Stimulated activated CD8-positive, alpha-beta memory T cell treated with anti-CD3 and anti-CD28 coated beads, Interleukin-15, amount 100 ng/mL, for 1 hour (primary cell): Measurements from ENCODE around the gene MRPL21.

ENCODE experiments used
- DNase-seq: peaks from one replicate; pipeline ENCODE4 v3.0.0-alpha.2; 2020; ENCODE audit warnings: low read depth

MRPL21 gene

GRCh38 chr11:68903288-68904247, at the start of gene MRPL21, which contains the start of gene IGHMBP2:
TSS of gene MRPL21 (minus strand) at chr11:68903832. CDS start at chr11:68903810, 22 bp downstream.
TSS of gene IGHMBP2 (plus strand) at chr11:68903891. CDS start at chr11:68903953, 62 bp downstream.
- peak; percentile 75 for DNase-seq

GRCh38 chr11:68950762-68951161, 47.1 kb upstream of the MRPL21 start:
- DNase-seq: no peak

GRCh38 chr11:68950270-68950669, 46.6 kb upstream of the MRPL21 start:
- DNase-seq: no peak

- DNase-seq: no peak
These were observed 45.3 kb upstream of the MRPL21 start for GRCh38 chr11:68948935-68949334.

GRCh38 chr11:68948496-68948895, 44.9 kb upstream of the MRPL21 start:
- no peak for DNase-seq

GRCh38 chr11:68947151-68947550, 43.5 kb upstream of the MRPL21 start:
- DNase-seq: no peak

GRCh38 chr11:68946416-68947090, 42.9 kb upstream of the MRPL21 start:
- DNase-seq: no peak

GRCh38 chr11:68942751-68943271, 39.2 kb upstream of the MRPL21 start:
- no peak for DNase-seq

- no peak for DNase-seq
These were observed 38.5 kb upstream of the MRPL21 start for GRCh38 chr11:68942095-68942620.

- no peak for DNase-seq
These were observed 37.9 kb upstream of the MRPL21 start for GRCh38 chr11:68941324-68942094.

- DNase-seq: no peak
These were observed 37.2 kb upstream of the MRPL21 start for GRCh38 chr11:68940651-68941323.

GRCh38 chr11:68939583-68940555, 36.2 kb upstream of the MRPL21 start:
- DNase-seq: no peak

- no peak for DNase-seq
These were observed 35.4 kb upstream of the MRPL21 start for GRCh38 chr11:68938816-68939582.

GRCh38 chr11:68938088-68938487, 34.5 kb upstream of the MRPL21 start:
- no peak for DNase-seq

- no peak for DNase-seq
These were observed 33.3 kb upstream of the MRPL21 start for GRCh38 chr11:68936676-68937620.

- no peak for DNase-seq
These were observed 32.7 kb upstream of the MRPL21 start for GRCh38 chr11:68936358-68936636.

- DNase-seq: no peak
These were observed 32.1 kb upstream of the MRPL21 start for GRCh38 chr11:68935516-68936357.
